Ramos (cell line): ENCODE measurements around the gene PALLD.

Experiments
- in situ Hi-C: fragments of 300-500 bp; cut with MboI; formaldehyde crosslinking; loops from one replicate; pipeline ENCODE4 v1.14.3; 2022; ENCODE audit warnings: low sequenced_read_pairs; ENCODE audit not compliant: unreplicated experiment

The PALLD gene

GRCh38 chr4:168489616-168490015 is 7.2 kb upstream of the PALLD start:
- in situ Hi-C loops: no loop called here

GRCh38 chr4:168490711-168491110 is 6.1 kb upstream of the PALLD start:
- in situ Hi-C loops: no loop called here

- in situ Hi-C loops: no loop called here
Measured at GRCh38 chr4:168491563-168491962, 5.3 kb upstream of the PALLD start.

GRCh38 chr4:168498251-168498650 is 1.4 kb downstream of the PALLD start:
- in situ Hi-C loops: no loop called here

GRCh38 chr4:168499241-168499640 is 2.4 kb downstream of the PALLD start:
- in situ Hi-C loops: no loop called here

- in situ Hi-C loops: no loop called here
Measured at GRCh38 chr4:168501407-168501806, 4.6 kb downstream of the PALLD start.

GRCh38 chr4:168502861-168503260 is 6.0 kb downstream of the PALLD start:
- in situ Hi-C loops: no loop called here

GRCh38 chr4:168503652-168504362 is 7.0 kb downstream of the PALLD start:
- in situ Hi-C loops: no loop called here

GRCh38 chr4:168504526-168504925 is 7.7 kb downstream of the PALLD start:
- in situ Hi-C loops: no loop called here

- in situ Hi-C loops: no loop called here
Measured at GRCh38 chr4:168506014-168506413, 9.2 kb downstream of the PALLD start.

- in situ Hi-C loops: no loop called here
Measured at GRCh38 chr4:168507178-168507815, 10.4 kb downstream of the PALLD start.

GRCh38 chr4:168508683-168509082 is 11.8 kb downstream of the PALLD start:
- in situ Hi-C loops: no loop called here

- in situ Hi-C loops: loop anchor here (10.0 kb wide), 1 partner anchor 415 kb away; no protein-coding TSS in a partner anchor
Measured at GRCh38 chr4:168509786-168510185, 12.9 kb downstream of the PALLD start.

- in situ Hi-C loops: loop anchor here (10.0 kb wide), 1 partner anchor 413 kb away; no protein-coding TSS in a partner anchor
Measured at GRCh38 chr4:168511780-168512489, 15.1 kb downstream of the PALLD start.

GRCh38 chr4:168513826-168514225 is 17.0 kb downstream of the PALLD start:
- in situ Hi-C loops: loop anchor here (10.0 kb wide), 1 partner anchor 411 kb away; no protein-coding TSS in a partner anchor

GRCh38 chr4:168514249-168514852 is 17.5 kb downstream of the PALLD start:
- in situ Hi-C loops: loop anchor here (10.0 kb wide), 1 partner anchor 410 kb away; no protein-coding TSS in a partner anchor

- in situ Hi-C loops: loop anchor here (10.0 kb wide), 1 partner anchor 409 kb away; no protein-coding TSS in a partner anchor
Measured at GRCh38 chr4:168515222-168516011, 18.6 kb downstream of the PALLD start.

- in situ Hi-C loops: loop anchor here (10.0 kb wide), 1 partner anchor 408 kb away; no protein-coding TSS in a partner anchor
Measured at GRCh38 chr4:168516841-168517240, 20.0 kb downstream of the PALLD start.

GRCh38 chr4:168519576-168519975 is 22.7 kb downstream of the PALLD start:
- in situ Hi-C loops: loop anchor here (10.0 kb wide), 1 partner anchor 405 kb away; no protein-coding TSS in a partner anchor

GRCh38 chr4:168521721-168522120 is 24.9 kb downstream of the PALLD start:
- in situ Hi-C loops: no loop called here
